ENCODE measurements around the gene HES4. TPM values are rescaled to one million over a fixed set of nuclear protein-coding genes. Genes with fewer than 3 reads are reported as not detected.

HES4 gene
- total RNA-seq, 1 donor from 2014 or later: 21.4 TPM

- Histone ChIP-seq H3K9me3 (no peaks in the 10 kb centered on the region), H3K27ac (no peak overlapping the region), H3K36me3 (no peaks in the 10 kb centered on the region), H3K27me3 (ENCODE audit: low read depth) (peaks cover 72% of the 10 kb centered on the region), H3K4me1 (peaks cover 16% of the 10 kb centered on the region), H3K4me3 (no peak overlapping the region)
- no peak for TF ChIP-seq CTCF (IDR thresholded peaks at IDR 0.05)
- intact Hi-C loops (cut with DNase I): no loop called here
- DNase-seq (no peak), ATAC-seq (no peak)
Observed at GRCh38 chr1:971751-972506, 28.0 kb downstream of the HES4 start.

GRCh38 chr1:970973-971730 is 28.7 kb downstream of the HES4 start:
- DNase-seq (no peak), ATAC-seq (no peak)
- H3K4me3 ChIP-seq: no peak overlapping the region
- intact Hi-C loops (cut with DNase I): no loop called here
- H3K9me3 ChIP-seq: no peaks in the 10 kb centered on the region
- H3K27me3 ChIP-seq (ENCODE audit: low read depth): peaks cover 69% of the 10 kb centered on the region
- peaks cover 20% of the 10 kb centered on the region for H3K4me1 ChIP-seq
- no peaks in the 10 kb centered on the region for H3K36me3 ChIP-seq
- TF ChIP-seq CTCF (IDR thresholded peaks at IDR 0.05): no peak
- no peak overlapping the region for H3K27ac ChIP-seq

GRCh38 chr1:970242-970972 is 29.5 kb downstream of the HES4 start:
- H3K36me3 ChIP-seq: no peaks in the 10 kb centered on the region
- H3K4me1 ChIP-seq: peaks cover 18% of the 10 kb centered on the region
- intact Hi-C loops (cut with DNase I): no loop called here
- peaks cover 63% of the 10 kb centered on the region for H3K27me3 ChIP-seq (ENCODE audit: low read depth)
- no peak for ATAC-seq
- no peak for DNase-seq
- no peak for TF ChIP-seq CTCF (IDR thresholded peaks at IDR 0.05)
- no peaks in the 10 kb centered on the region for H3K9me3 ChIP-seq
- H3K27ac ChIP-seq: no peak overlapping the region
- no peak overlapping the region for H3K4me3 ChIP-seq

GRCh38 chr1:969260-969855 is 30.5 kb downstream of the HES4 start:
- Histone ChIP-seq H3K4me1 (peaks cover 16% of the 10 kb centered on the region), H3K27ac (no peak overlapping the region), H3K4me3 (no peak overlapping the region), H3K9me3 (no peaks in the 10 kb centered on the region), H3K27me3 (ENCODE audit: low read depth) (peaks cover 57% of the 10 kb centered on the region), H3K36me3 (no peaks in the 10 kb centered on the region)
- TF ChIP-seq CTCF (IDR thresholded peaks at IDR 0.05): no peak
- ATAC-seq (no peak), DNase-seq (no peak)
- intact Hi-C loops (cut with DNase I): no loop called here

Data from lower lobe of right lung (tissue), 2 donors.